NCI-H187 treated with DMSO at 0.1 percent for 48 hours (cell line): ENCODE measurements around the gene MRPL27.

Source experiments
- DNase-seq: peaks from one replicate; lab custom pipeline; 2025; lab: John Stamatoyannopoulos, UW

Gene MRPL27

DNA sequence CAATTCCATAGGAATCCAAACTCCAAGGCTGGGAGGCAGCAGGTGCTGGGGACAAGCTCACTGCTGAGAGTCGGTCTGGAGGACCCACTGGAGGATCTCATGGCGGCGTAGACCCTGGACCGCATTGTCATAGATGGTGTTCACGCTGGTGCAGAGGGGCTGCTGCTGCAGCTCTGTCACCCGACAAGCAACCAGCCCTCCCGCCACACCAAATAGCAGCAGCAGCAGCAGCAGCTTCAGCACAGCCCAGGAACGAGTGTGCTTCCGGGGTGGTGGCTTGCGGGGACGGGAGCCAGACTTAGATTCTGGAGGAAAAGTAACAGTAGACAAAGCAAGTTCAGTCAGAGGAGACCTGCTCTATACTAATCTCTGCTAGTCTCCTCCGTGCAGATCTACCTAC, 9.9 kb upstream of the MRPL27 start:
- DNase-seq: no peak

DNA sequence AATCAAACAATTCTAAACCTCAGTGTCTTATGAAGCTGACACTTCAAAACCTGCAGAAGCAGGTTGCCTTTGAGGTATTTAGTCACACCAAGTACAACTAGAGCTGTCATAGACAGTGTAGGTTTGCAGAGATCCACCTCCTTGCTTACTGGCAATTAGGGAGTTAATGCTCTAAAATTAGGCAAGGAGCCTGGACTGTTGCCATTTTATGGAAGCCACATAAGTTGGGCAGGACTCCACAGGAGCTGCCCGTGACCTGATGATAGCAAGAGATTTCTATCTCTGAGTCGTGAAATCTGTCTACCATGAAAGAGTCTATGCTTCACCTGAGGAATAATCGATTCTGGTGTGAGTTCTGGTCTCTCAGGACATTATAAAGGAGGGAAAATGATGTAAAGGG, 8.9 kb upstream of the MRPL27 start:
- no peak for DNase-seq

DNA sequence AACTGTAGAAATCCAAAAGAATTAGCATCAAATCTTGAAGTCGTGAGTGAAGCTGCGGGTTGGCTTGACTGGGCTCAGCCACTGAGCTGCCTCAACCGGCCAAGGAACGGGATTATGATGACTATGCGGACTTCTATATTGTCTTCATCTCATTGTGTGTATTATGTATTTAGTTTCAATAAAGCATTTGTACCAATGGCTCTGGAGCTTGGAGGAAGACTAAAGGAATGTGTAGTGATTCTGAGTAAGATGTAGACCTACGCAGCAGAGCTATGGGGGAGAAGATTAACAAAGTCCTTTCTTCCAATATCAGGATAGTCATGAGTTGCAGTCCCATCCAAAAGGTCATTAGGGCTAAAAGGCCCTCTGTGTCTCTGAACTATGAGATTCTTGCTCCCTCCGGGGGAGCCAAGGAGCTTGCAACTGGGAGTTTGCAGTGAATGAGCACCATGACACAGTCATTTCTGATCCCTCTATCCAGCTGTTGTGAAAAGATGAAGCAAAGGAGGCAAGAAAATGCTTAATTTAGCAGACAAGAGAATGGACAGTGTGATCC, 8.4 kb upstream of the MRPL27 start:
- no peak for DNase-seq

DNA sequence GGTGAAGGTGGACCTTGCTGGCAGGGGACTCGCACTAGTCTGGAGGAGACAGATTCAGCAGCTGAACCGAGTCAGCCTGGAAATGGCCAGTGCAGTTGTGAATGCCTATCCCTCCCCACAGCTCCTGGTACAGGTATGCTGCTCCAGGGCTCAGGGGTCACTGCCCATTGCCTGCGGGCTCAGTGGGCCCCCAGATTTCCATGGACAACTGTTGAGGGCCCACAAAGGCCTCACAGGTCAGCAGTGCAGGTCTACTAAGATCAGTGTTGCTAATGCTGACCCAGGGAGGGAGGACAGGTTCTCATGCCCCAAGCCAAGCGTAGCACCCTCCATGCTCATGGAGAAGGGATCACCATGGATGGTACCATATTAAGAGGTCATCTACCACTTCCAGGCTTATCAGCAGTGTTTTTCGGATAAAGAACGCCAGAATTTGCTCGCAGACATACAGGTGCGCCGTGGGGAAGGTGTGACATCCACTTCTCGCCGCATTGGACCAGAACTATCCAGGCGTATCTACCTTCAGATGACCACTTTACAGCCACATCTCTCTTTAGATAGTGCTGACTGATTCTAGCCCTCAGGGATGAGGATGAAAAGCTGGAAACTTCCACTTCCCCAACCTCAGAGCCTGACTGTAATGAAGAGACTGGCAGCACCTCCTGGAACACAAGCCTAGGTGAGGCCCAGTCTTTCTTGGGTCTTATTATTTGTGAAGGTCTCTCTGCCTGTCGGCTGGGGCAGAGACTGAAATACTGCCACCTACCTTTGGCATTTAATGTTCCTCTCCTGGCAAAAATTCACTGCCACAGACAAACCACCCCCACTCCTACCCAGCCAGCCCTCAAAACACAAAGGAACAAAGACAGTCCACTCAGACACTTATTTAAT, 7.6 kb upstream of the MRPL27 start:
- DNase-seq: no peak

DNA sequence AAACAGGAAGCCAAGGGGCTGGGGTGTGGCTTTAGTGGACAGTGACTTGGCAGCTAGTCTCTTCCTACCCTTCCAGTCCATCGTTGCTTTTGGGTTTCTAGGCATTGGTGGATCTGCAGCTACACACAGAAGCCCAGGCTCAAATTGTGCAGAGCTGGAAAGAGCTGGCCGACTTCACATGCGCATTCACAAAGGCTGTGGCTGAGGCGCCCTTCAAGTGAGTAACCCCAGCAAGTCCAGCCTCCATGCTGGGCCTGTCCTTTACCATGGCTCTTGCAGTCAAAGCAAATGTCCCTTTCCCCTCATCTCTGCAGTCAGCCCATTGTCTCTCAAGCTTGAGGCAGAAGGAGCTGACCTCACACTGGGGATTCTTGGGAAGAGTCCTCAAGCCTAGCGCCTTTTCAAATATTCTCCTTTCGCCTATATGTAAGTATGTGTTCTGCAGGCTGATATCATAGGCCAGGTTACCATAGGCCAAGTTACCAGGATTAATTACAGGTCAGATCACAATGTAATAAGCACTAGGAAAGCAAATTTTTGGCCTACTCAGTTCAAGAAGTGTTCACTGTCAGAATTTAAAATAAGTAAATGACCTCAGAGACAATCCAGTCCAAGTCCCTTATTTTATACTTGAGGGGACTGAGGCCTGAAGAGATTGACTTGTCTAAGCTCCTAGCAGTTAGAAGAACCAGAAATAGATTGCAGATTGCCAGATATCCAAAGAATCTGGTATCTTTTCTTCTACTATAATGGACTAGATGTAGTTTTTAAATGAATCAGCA, 6.6 kb upstream of the MRPL27 start:
- DNase-seq: no peak

DNA sequence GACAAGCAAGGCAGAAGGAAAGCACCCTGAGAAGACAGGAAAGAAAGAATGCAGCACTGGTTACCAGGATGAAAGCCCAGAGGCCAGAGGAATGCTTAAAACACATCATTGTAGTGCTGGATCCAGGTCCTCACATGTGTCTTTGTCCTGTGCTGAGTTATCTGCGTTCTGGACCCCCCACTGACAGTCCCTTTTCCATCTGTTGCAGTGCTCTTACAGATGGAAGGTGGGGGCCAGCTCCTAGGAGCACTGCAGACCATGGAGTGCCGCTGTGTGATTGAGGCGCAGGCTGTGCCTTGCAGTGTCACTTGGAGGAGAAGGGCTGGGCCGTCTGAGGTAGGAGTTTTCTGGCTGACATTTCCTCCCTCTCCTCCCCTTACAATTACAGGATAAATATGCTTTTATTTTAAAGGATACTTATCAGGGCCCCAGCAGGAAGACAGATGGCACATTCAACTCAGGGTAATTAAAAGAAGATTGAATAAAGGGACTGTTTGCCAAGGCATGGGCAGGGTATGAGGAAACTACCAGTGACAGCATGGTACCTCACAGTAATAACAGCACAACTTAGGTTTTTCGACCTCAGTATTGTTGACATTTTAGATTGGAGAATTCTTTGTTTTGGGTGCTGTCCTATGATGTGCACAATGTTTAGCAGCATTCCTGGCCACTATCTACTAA, 3.0 kb upstream of the MRPL27 start:
- DNase-seq: no peak

DNA sequence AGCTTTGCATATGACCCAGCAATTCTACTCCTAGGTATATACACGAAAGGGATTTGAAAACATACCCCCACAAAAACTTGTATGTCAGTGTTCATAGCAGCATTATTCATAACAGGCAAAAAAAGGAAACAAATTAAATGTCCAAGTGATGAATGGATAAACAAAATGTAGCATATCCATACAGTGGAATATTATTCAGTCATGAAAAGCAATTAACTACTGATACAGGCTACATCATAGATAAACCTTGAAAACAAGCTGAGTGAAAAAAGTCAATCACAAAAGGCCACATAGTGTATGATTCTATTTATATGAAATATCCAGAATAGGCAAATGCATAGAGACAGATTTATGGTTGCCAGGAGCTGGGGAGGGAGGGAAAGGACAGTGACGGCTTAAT, 721 bp upstream of the MRPL27 start:
- no peak for DNase-seq

DNA sequence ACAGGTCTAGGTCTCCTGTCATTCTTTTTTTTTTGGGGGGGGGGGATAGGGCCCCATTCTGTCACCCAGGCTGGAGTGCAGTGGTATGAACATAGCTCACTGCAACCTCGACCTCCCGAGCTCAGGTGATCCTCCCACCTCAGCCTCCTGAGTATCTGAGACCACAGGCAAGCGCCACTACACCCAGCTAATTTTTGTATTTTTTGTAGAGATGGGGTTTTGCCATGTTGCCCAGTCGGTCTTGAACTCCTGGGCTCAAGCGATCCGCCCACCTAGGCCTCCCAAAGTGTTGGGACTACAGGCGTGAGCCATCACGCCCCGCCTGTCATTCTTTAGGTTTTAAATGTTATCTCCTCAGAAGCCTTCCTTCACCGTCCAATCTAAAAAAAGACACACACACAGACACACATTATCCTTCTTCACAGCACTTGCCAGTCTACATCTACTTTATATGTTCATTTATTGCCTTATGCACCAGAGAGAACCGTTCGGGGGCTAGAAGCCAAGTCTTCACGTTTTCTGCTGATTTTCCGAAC, 694 bp downstream of the MRPL27 start:
- DNase-seq: no peak

DNA sequence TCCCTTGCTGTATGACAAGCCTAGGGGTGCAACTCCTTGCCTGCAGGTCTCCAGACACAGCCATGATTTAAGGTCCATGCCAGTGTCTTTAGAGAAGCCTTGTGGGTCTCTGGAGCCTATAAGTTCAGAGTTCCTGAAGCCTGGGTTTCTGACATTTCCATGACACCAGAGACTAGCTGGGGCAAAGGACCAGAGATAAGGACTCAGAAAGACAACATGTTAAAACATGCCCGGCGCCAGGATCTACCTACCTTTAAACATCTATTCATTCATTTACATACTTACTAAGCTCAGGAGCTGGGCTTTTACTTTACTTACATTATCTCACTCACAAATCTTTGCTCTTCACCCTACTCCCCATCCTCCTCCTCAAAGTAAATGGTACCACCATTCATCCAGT, 1.5 kb downstream of the MRPL27 start:
- DNase-seq: no peak

DNA sequence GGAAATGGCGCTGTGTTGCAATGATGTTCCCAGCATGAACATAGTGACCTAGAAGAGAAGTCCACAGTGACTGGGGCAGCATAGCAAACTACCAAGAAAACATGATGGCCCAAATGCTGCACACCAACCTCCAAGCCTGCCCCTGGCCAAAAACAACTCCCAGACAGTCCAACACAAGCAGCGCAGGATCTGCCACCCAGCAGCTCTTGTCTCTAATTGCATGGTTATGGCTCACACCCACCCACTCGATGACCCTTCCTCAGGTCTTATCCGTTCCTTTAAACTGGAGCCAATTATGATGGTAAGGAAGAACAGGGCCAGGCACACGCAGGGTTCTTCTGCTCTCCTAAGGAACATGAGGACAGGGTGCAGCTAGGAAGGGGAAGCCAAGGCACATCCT, 2.9 kb downstream of the MRPL27 start:
- no peak for DNase-seq

DNA sequence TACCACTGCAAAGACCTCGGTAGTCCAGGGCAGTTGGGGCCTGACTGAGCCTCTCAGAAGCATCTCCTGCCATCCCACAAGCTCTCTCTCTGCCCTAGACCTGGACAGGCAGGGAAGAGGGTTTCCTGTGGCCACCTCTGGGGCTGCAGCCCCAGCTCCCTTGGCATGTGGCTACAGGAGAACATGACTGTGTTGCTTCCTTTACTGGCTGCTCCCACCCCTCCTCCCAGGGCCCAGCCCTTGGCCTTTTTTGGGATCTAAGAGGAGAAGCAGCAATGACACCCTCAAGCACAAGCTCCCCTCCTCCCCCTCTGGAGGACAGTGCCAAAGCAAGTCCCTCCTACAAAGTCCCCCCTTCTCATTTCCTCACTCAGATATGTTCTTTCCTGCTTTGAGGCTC, 5.6 kb downstream of the MRPL27 start:
- no peak for DNase-seq

DNA sequence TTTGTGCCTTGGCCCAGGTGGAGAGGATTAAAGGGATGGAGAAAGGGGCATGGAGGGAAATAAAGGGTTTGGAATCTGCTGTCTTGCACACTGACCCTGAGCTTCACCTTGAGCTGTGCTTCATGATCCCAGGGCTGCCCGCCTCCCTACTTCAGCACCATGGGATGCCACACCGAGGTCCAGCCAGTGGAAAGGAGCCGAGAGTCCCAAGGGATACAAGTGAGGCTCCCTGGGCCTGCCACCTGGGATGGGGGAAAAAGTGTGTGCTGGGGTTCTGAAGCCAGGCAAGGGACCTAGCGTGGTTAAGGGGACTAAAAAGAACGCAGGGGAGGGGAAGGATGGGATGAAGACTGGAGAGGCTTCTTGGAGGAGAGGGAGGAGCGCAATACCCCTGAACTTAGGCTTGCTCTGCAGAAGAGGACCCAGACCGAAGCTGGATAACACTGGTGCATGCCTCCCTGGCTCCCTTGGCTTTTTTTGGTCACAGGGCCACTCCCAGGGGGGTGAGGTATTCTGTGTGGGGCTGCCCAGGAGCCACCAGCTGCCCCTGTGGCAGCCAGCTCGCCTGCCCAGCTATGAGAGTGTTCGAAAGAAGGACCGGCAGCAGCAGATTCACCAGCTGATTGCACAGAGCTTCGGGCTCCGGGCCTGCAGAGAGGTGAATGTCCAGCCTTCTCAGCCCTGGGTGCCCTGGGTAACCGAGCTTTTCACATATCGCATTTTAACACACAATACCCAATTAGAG, 7.2 kb downstream of the MRPL27 start:
- no peak for DNase-seq

DNA sequence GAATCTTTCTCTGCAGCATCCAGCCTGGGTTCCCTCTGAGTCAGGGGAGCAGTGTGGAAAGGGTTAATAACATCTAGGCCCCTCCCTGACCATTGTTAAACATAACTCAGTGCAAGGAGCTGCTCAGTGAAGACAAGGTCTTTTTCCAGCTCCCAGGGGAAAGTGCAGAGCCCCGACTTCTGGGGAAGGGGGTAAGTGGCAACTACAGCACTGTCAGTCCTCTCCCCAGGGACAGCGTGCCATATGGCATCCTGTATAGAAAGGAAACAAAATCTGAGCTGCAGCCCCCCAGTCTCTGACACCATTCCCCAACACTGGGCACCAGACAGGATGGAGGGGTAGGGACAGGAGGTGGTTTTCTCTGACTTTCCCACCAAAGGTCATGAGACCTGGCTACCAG, 7.8 kb downstream of the MRPL27 start:
- DNase-seq: no peak

DNA sequence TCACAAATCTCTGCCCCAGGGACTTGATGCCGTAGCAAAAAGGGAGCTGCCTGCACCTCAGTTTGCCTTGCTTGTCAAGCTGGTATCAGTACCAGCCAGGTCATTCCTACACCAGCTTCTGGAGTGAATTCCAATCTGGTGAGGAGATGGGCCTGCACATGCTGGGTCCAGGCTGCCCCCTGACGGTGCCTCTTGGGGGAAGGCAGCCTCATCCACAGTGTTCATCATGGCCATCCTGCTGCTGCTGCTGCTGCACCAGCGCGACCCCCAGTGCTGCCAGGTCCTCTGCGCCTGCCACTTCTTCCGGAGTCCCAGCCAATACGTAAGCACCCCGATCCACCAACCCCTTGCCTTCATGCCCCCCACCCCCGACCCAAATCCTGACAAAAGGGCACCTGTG, 8.3 kb downstream of the MRPL27 start:
- no peak for DNase-seq

DNA sequence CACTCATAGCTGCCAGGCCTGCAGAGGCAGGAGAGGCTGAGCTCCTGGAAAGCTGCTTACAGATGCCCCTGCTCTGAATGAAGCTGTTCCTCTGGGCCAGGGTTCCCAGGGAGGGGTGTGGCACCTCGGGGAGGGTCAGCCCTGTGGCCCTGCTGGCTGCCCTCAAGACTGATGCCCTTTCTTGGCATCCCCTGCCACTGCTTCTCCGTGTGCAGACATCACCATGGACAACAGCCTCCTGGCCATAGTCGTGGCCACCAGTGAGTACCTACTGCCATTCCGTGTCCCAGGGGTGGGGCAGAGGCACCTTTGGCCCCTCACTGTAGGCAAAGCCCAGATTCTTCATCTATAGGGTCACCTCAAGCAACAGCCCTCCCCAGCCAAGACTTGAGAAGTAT, 8.9 kb downstream of the MRPL27 start:
- no peak for DNase-seq

DNA sequence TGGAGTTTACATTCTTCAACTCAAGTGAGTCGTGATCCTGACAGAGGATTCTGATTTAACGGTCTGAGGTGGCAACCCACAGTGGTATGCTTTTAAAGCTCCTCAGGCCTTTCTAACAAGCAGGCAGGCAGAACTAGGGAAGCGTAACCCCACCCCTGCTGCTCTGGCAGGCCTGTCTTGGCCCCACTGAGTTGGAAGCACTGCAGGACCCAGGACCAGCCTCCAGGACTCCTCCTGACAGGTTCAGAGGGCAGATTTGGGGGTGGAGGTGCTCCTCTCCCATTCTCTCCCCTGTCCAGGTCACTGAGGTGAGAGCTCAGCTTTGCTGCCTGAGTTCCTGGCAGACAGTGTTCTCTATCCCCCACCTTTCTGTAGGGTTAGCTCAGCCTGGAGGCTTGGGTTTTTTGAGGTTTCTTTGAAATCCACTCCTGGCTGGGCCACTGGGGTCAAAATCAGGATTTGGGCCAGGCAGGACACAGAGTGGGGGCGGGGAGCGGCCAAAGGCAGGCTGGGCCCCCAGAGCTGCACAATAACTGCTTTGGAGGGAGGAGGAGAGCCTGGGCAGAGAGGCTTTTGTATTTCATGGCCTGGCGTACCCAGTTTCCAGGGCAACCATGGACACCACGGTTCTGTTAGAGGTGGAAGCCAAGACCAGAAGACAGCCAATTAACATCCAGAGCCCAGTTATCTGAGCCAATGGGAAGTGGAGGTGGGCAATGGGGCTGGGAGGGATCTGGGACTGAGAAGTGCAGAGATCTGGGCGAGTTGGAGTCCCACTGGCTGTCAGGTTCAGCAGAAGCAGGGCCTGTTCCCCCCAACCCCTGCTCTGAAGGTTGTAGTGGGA, 9.5 kb downstream of the MRPL27 start:
- DNase-seq: no peak

DNA sequence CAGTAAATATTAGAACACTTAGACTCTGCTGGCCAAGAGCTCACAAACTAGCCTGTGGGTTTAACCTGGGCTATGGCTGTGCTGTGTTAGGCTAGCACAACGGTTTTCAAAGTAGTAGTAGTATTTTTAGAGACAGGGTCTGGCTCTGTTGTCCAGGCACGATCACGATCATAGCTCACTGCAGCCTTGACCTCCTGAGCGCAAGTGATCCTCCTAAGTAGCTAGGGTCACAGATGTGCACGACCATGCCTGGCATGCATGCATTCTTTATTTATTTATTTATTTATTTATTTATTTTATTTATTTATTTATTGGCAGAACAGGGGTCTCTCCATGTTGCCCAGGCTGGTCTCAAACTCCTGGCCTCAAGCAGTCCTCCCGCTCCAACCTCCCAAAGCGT, 10.3 kb downstream of the MRPL27 start:
- DNase-seq: no peak

DNA sequence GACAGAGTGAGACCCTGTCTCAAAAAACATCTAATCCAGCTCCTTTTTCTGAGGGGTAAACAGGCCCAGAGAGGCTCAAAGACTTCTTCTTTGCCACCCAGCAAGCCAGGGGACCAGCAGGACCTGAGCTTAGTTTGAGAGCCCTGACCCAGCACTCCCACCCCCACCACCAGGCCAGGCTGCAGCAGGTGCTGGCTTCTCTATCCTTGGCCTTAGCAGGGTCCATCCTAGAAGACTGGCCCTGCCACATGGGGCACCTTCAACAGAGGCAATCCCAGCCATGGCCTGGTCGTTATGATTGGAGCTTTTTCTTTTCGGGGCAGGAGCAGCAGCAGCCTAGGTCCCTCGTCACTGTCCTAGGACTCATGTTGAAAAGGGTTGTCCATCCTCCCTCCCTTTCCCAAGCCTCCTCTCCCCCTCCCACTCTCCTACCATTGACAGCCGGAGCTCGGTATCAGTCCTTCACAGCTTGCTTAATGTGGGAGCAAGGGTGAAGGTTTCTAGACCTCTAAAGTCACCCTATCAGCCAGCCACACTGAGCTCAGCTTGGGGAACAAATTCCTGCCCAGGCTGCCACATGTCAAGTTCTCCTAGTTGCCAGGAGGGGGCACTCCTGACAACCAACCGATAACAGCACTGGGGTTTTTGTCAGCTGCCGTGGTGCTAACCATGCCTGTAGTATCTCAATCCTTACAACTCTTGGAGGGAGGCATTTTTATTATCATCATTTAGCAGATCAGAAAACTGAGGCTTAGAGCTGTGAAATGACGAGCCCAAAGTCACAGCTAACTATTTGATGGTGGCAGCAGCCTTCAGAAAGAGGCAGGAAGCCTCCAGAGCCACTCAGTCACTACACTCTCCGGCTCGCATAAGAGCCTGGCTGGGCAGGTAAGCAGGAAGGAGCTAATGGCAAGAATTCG, 11.2 kb downstream of the MRPL27 start:
- DNase-seq: no peak

DNA sequence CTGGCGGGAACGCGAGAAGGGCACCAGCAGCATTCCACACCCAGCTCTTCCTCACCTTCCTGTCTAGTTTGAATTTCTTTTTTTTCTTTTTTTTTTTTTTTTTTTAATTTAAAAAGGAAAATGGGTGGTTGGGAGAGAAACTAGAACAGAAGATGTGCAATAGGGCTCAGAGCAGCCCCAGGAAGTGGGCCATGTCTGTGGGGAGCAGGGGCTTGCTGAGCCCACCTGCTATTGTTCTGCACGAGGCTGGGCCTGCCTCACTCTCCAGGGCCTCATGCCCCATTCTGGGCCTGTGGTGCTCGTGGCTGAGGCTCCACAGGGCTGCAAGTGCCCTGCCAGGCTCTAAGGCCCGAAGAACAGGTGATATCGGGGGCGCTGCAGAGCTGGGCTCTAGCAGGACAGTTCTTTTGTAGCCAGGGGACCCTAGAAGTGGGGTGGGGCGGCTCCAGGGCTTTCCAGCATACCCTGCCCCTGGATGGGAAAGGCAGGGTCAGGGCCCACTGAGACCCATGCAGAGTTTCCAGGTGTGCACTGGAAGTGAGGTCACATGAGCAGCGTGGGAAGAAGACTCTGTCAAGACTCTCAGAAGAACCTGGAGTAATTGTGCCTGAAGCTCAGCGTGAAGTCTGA, 12.4 kb downstream of the MRPL27 start:
- DNase-seq: no peak
